Smooth muscle cell (in vitro differentiated cells): ENCODE measurements around the gene GCNA. TPM values are rescaled to one million over a fixed set of nuclear protein-coding genes. Genes with fewer than 3 reads are reported as not detected.

Experiments used
- DNase-seq: peaks from one replicate; lab custom pipeline; 2025; ENCODE audit not compliant: unreplicated experiment; lab: John Stamatoyannopoulos, UW
- H2AFZ ChIP-seq: fragments of 200-600 bp; sonication (generic); 2 replicates; pipeline ENCODE4 v1.6.0; 2016; ENCODE audit warnings: antibody characterized with exemption, low read depth, mild to moderate bottlenecking
- H3F3A ChIP-seq: fragments of 200-600 bp; sonication (generic); 2 replicates; pipeline ENCODE4 v1.6.0; 2017; ENCODE audit warnings: antibody characterized with exemption, low read depth
- H3K27ac ChIP-seq: fragments of 200-600 bp; sonication (generic); 2 replicates; pipeline ENCODE4 v1.5.1; 2016; ENCODE audit warnings: low read depth, mild to moderate bottlenecking
- H3K27me3 ChIP-seq: fragments of 200-600 bp; sonication (generic); 2 replicates; pipeline ENCODE4 v1.6.1; 2016; ENCODE audit warnings: low read depth, mild to moderate bottlenecking
- H3K36me3 ChIP-seq: fragments of 200-600 bp; sonication (generic); 2 replicates; pipeline ENCODE4 v1.5.1; 2016; ENCODE audit warnings: low read depth
- H3K4me1 ChIP-seq: fragments of 200-600 bp; sonication (generic); 2 replicates; pipeline ENCODE4 v1.5.1; 2016; ENCODE audit warnings: low read depth
- H3K4me2 ChIP-seq: fragments of 200-600 bp; sonication (generic); 2 replicates; pipeline ENCODE4 v1.6.0; 2016; ENCODE audit warnings: mild to moderate bottlenecking
- H3K4me3 ChIP-seq: fragments of 200-600 bp; sonication (generic); 2 replicates; pipeline ENCODE4 v1.5.1; 2016; ENCODE audit warnings: mild to moderate bottlenecking
- H3K79me2 ChIP-seq: fragments of 200-600 bp; sonication (generic); 2 replicates; pipeline ENCODE4 v1.6.0; 2016; ENCODE audit warnings: low read depth, mild to moderate bottlenecking
- H3K9ac ChIP-seq: fragments of 200-600 bp; sonication (generic); 2 replicates; pipeline ENCODE4 v1.6.0; 2016; ENCODE audit warnings: low read depth
- H3K9me3 ChIP-seq: fragments of 200-600 bp; sonication (generic); replicated peaks from 2 replicates; pipeline ENCODE4 v1.5.1; 2016; ENCODE audit warnings: low read depth
- H4K20me1 ChIP-seq: fragments of 200-600 bp; sonication (generic); 2 replicates; pipeline ENCODE4 v1.6.0; 2016; ENCODE audit warnings: low read depth
- CTCF ChIP-seq: fragments of 200-600 bp; sonication (generic); IDR thresholded peaks from 2 replicates; pipeline ENCODE4 v1.5.1; 2017; ENCODE audit warnings: borderline replicate concordance, mild to moderate bottlenecking, antibody characterized with exemption; ENCODE audit not compliant: insufficient read depth, poor library complexity, severe bottlenecking
- WGBS: methylation state at CpG from one replicate; pipeline ENCODE4 v1.1.7; 2016; ENCODE audit warnings: low lambda C conversion rate; 5-methylcytosine and 5-hydroxymethylcytosine counted together
- polyA plus RNA-seq: library from polyadenylated mRNA; unstranded; fragments of >200 nt; fragmentation: Nextera tagmentation; extraction: Ambion mirVana; gene quantifications from 2 replicates; pipeline ENCODE4 v1.2.1, GENCODE V29; 2016
- total RNA-seq: library from RNA; depleted of rRNA; stranded (reverse); fragments of >200 nt; gene quantifications from 2 replicates; pipeline ENCODE4 v1.2.3, GENCODE V29; 2014

The GCNA gene
- total and polyA plus RNA-seq, 2 experiments from 2014 or later: 0.51 to 0.94 TPM

- no peak for DNase-seq
- no peaks in the 10 kb centered on the region for H3F3A ChIP-seq
- no peaks in the 10 kb centered on the region for H3K27me3 ChIP-seq
- TF ChIP-seq CTCF: no peak
- H3K4me2 ChIP-seq: no peak overlapping the region
- H3K79me2 ChIP-seq: no peaks in the 10 kb centered on the region
- peak overlapping the region; percentile 68 for H3K9ac ChIP-seq
- no peaks in the 10 kb centered on the region for H4K20me1 ChIP-seq
- no peaks in the 10 kb centered on the region for H3K9me3 ChIP-seq
- no peak overlapping the region for H3K4me3 ChIP-seq
- no peaks in the 10 kb centered on the region for H3K36me3 ChIP-seq
- H3K4me1 ChIP-seq: no peaks in the 10 kb centered on the region
- no peak overlapping the region for H2AFZ ChIP-seq
- H3K27ac ChIP-seq: peak overlapping the region; percentile 89
- WGBS: 80% methylated on average over 1 of the region's 1 CpG
These were observed 41.7 kb downstream of the GCNA start for GRCh38 chrX:71619986-71620385.

- Histone ChIP-seq H4K20me1 (no peaks in the 10 kb centered on the region), H3K36me3 (no peaks in the 10 kb centered on the region), H3K4me2 (no peak overlapping the region), H3K27me3 (no peaks in the 10 kb centered on the region), H3K4me1 (no peaks in the 10 kb centered on the region), H3K9ac (no peak overlapping the region), H2AFZ (no peak overlapping the region), H3F3A (no peaks in the 10 kb centered on the region), H3K9me3 (no peaks in the 10 kb centered on the region), H3K79me2 (no peaks in the 10 kb centered on the region), H3K27ac (no peak overlapping the region), H3K4me3 (no peak overlapping the region)
- 72% methylated on average over 6 of the region's 6 CpGs for WGBS
- no peak for DNase-seq
- no peak for TF ChIP-seq CTCF
These were observed 43.4 kb downstream of the GCNA start for GRCh38 chrX:71621603-71622002.

- WGBS: 85% methylated on average over 9 of the region's 9 CpGs
- Histone ChIP-seq H4K20me1 (no peaks in the 10 kb centered on the region), H2AFZ (no peak overlapping the region), H3F3A (no peaks in the 10 kb centered on the region), H3K9ac (no peak overlapping the region), H3K79me2 (no peaks in the 10 kb centered on the region), H3K36me3 (no peaks in the 10 kb centered on the region), H3K4me3 (no peak overlapping the region), H3K4me2 (no peak overlapping the region), H3K4me1 (no peaks in the 10 kb centered on the region), H3K9me3 (no peaks in the 10 kb centered on the region), H3K27me3 (no peaks in the 10 kb centered on the region), H3K27ac (no peak overlapping the region)
- DNase-seq: no peak
- TF ChIP-seq CTCF: no peak
These were observed 43.9 kb downstream of the GCNA start for GRCh38 chrX:71622032-71622575.
